SK-N-SH (cell line): Measurements from ENCODE around the gene B4GALT1. TPM values are rescaled to one million over a fixed set of nuclear protein-coding genes. Genes with fewer than 3 reads are reported as not detected.

Source experiments
- CTCF ChIA-PET: fragments of 300-600, 350-600 bp; formaldehyde crosslinking; extraction: SDS; loops from one replicate; lab custom pipeline; 2021; lab: Yijun Ruan, JAX
- POLR2A ChIA-PET: fragments of 350-600 bp; sonication (Branson Sonifier 250); formaldehyde crosslinking; extraction: SDS; loops from one replicate; lab custom pipeline; 2020; ENCODE audit warnings: antibody characterized with exemption, inconsistent platforms; lab: Yijun Ruan, JAX
- DNase-seq: peaks from one replicate; pipeline ENCODE4 v3.0.0; 2012
- H2AFZ ChIP-seq: fragments of 200-600 bp; sonication (generic); 2 replicates; pipeline ENCODE4 v1.8.1; 2016; ENCODE audit warnings: antibody characterized with exemption, mild to moderate bottlenecking, low read depth
- H3F3A ChIP-seq: fragments of 200-600 bp; sonication (generic); replicated peaks from 2 replicates; pipeline ENCODE3; 2016; ENCODE audit warnings: antibody characterized with exemption, mild to moderate bottlenecking; ENCODE audit not compliant: insufficient read depth
- H3K27ac ChIP-seq, 2 experiments: fragments of 200-500 bp in 1 of 2; fragments of 200-600 bp in 1 of 2; sonication (Bioruptor generic) in 1 of 2; sonication (generic), shearing (Covaris generic) in 1 of 2; 2 replicates each; pipeline versions ENCODE4 v1.5.1 to v1.6.1; 2014 to 2016; ENCODE audit warnings: low read depth in 2 of 2, inconsistent platforms in 1 of 2, low read length in 1 of 2, mild to moderate bottlenecking in 1 of 2, mixed read lengths in 1 of 2
- H3K27me3 ChIP-seq: fragments of 200-600 bp; sonication (generic), shearing (Covaris generic); 2 replicates; pipeline ENCODE4 v1.6.1; 2016; ENCODE audit warnings: mixed run types; ENCODE audit not compliant: insufficient read depth
- H3K36me3 ChIP-seq, 2 experiments: fragments of 200-500 bp in 1 of 2; fragments of 200-600 bp in 1 of 2; sonication (Bioruptor generic) in 1 of 2; sonication (generic) in 1 of 2; replicated peaks in 1 of 2; 2 replicates each; pipeline versions ENCODE3 to v1.5.1; 2014 to 2016; ENCODE audit warnings: low read length in 1 of 2, mild to moderate bottlenecking in 1 of 2; ENCODE audit not compliant: insufficient read depth in 2 of 2, control insufficient read depth in 1 of 2
- H3K4me1 ChIP-seq, 2 experiments: fragments of 200-500 bp in 1 of 2; fragments of 200-600 bp in 1 of 2; sonication (Bioruptor generic) in 1 of 2; sonication (generic), shearing (Covaris generic) in 1 of 2; 2 replicates each; pipeline versions ENCODE4 v1.5.1 to v1.6.1; 2014 to 2016; ENCODE audit warnings: low read depth in 1 of 2, low read length in 1 of 2, mixed run types in 1 of 2; ENCODE audit not compliant: insufficient read depth in 2 of 2, control insufficient read depth in 1 of 2
- H3K4me2 ChIP-seq: fragments of 200-600 bp; sonication (generic), shearing (Covaris generic); 2 replicates; pipeline ENCODE4 v1.6.1; 2017; ENCODE audit warnings: mixed run types
- H3K4me3 ChIP-seq, 2 experiments: fragments of 200-500 bp in 1 of 2; fragments of 200-600 bp in 1 of 2; sonication (Bioruptor generic) in 1 of 2; sonication (generic), shearing (Covaris generic) in 1 of 2; 2 replicates each; pipeline versions ENCODE4 v1.5.1 to v1.8.1; 2014 to 2016; ENCODE audit warnings: low read depth in 2 of 2, inconsistent platforms in 1 of 2, low read length in 1 of 2, mild to moderate bottlenecking in 1 of 2, mixed read lengths in 1 of 2, moderate library complexity in 1 of 2
- H3K79me2 ChIP-seq: fragments of 200-600 bp; sonication (generic); 2 replicates; pipeline ENCODE4 v1.8.1; 2017; ENCODE audit warnings: mild to moderate bottlenecking; ENCODE audit not compliant: insufficient read depth
- H3K9ac ChIP-seq: fragments of 200-600 bp; sonication (generic); 2 replicates; pipeline ENCODE4 v1.6.1; 2017; ENCODE audit warnings: mixed run types
- H3K9me2 ChIP-seq: fragments of 200-600 bp; sonication (generic); 2 replicates; pipeline ENCODE4 v1.6.1; 2017; ENCODE audit warnings: mixed run types
- H3K9me3 ChIP-seq: fragments of 200-600 bp; sonication (generic); 2 replicates; pipeline ENCODE4 v1.6.1; 2017; ENCODE audit warnings: mixed run types, mild to moderate bottlenecking, moderate library complexity
- H4K20me1 ChIP-seq: fragments of 200-600 bp; sonication (generic); 2 replicates; pipeline ENCODE4 v1.6.1; 2017; ENCODE audit warnings: mild to moderate bottlenecking, mixed run types; ENCODE audit not compliant: insufficient read depth
- CHD2 ChIP-seq: fragments of 150-350 bp; IDR thresholded peaks from 2 replicates; pipeline ENCODE4 v1.6.1; 2018; ENCODE audit warnings: low read length; ENCODE audit not compliant: partially characterized antibody
- ELF1 ChIP-seq: IDR thresholded peaks from 2 replicates; pipeline ENCODE4 v1.4.0; 2012
- FOSL2 ChIP-seq: IDR thresholded peaks from 2 replicates; pipeline ENCODE4 v1.4.0; 2012; ENCODE audit warnings: low read depth, mild to moderate bottlenecking, moderate library complexity, borderline replicate concordance
- FOXJ3 ChIP-seq: sonication (generic); formaldehyde crosslinking; IDR thresholded peaks from 2 replicates; pipeline ENCODE4 v1.5.1; 2020; ENCODE audit warnings: mild to moderate bottlenecking, missing genetic modification reagents
- FOXM1 ChIP-seq: IDR thresholded peaks from 2 replicates; pipeline ENCODE4 v1.4.0; 2012; ENCODE audit warnings: low read depth, mild to moderate bottlenecking
- GABPA ChIP-seq: IDR thresholded peaks from 2 replicates; pipeline ENCODE4 v1.4.0; 2012; ENCODE audit warnings: low read depth, mild to moderate bottlenecking
- JUND ChIP-seq: IDR thresholded peaks from 2 replicates; pipeline ENCODE4 v1.4.0; 2012
- NRF1 ChIP-seq: IDR thresholded peaks from 2 replicates; pipeline ENCODE4 v1.6.1; 2012; ENCODE audit warnings: low read depth, mild to moderate bottlenecking, low read length
- RXRA ChIP-seq: IDR thresholded peaks from 2 replicates; pipeline ENCODE4 v1.4.0; 2012; ENCODE audit warnings: low read depth, mild to moderate bottlenecking, borderline replicate concordance
- SIN3A ChIP-seq: IDR thresholded peaks from 2 replicates; pipeline ENCODE4 v1.6.1; 2012; ENCODE audit warnings: low read depth, mild to moderate bottlenecking, low read length, moderate library complexity, borderline replicate concordance
- TAF1 ChIP-seq: IDR thresholded peaks from 2 replicates; pipeline ENCODE4 v1.6.1; 2012; ENCODE audit warnings: low read depth, mild to moderate bottlenecking, low read length, moderate library complexity, borderline replicate concordance
- TEAD4 ChIP-seq: IDR thresholded peaks from 2 replicates; pipeline ENCODE4 v1.4.0; 2012; ENCODE audit warnings: mild to moderate bottlenecking, borderline replicate concordance; ENCODE audit not compliant: insufficient read depth
- WGBS: methylation state at CpG from one replicate; pipeline ENCODE4 v1.1.6; 2017; ENCODE audit warnings: low lambda C conversion rate; 5-methylcytosine and 5-hydroxymethylcytosine counted together
- polyA plus RNA-seq, 3 experiments: library from polyadenylated mRNA; depleted of rRNA; stranded (reverse); fragments of >200 nt; gene quantifications; 2 replicates each; pipeline ENCODE4 v1.2.3, GENCODE V29; 2012
- TF ChIP-seq, protein P1 (sequence below): IDR thresholded peaks from 2 replicates; pipeline ENCODE4 v1.4.0; 2012; ENCODE audit warnings: low read depth, borderline replicate concordance
- TF ChIP-seq, protein P2 (sequence below): fragments of 200-600 bp; sonication (generic); IDR thresholded peaks from 2 replicates; pipeline ENCODE4 v1.6.1; 2017; ENCODE audit warnings: antibody characterized with exemption, mild to moderate bottlenecking, moderate library complexity
- TF ChIP-seq, protein P3 (sequence below): IDR thresholded peaks from 2 replicates; pipeline ENCODE4 v1.4.0; 2012; ENCODE audit warnings: low read depth, borderline replicate concordance

The B4GALT1 gene
- polyA plus RNA-seq, 1 of the 3 experiments (the other 2 are of a cell fraction) = 36.2 TPM

GRCh38 chr9:33108472-33108871, 58.7 kb downstream of the B4GALT1 start:
- H3F3A ChIP-seq = peaks cover 16% of the 10 kb centered on the region
- no peak overlapping the region for H3K4me3 ChIP-seq
- H3K27ac ChIP-seq = no peak overlapping the region
- H3K4me1 ChIP-seq = peaks cover 17 to 25% of the 10 kb centered on the region in 2 experiments; a peak in 3 of 4 replicates
- 96% methylated on average over 3 of the region's 3 CpGs for WGBS
- DNase-seq = no peak
- H3K27me3 ChIP-seq = no peaks in the 10 kb centered on the region
- no peak for TF ChIP-seq JUND
- no peak for TF ChIP-seq GABPA
- TF ChIP-seq TEAD4 = no peak
- TF ChIP-seq FOXM1 = no peak
- TF ChIP-seq, protein P1, sequence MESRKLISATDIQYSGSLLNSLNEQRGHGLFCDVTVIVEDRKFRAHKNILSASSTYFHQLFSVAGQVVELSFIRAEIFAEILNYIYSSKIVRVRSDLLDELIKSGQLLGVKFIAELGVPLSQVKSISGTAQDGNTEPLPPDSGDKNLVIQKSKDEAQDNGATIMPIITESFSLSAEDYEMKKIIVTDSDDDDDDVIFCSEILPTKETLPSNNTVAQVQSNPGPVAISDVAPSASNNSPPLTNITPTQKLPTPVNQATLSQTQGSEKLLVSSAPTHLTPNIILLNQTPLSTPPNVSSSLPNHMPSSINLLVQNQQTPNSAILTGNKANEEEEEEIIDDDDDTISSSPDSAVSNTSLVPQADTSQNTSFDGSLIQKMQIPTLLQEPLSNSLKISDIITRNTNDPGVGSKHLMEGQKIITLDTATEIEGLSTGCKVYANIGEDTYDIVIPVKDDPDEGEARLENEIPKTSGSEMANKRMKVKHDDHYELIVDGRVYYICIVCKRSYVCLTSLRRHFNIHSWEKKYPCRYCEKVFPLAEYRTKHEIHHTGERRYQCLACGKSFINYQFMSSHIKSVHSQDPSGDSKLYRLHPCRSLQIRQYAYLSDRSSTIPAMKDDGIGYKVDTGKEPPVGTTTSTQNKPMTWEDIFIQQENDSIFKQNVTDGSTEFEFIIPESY = no peak
- TF ChIP-seq SIN3A = no peak
- no peak for TF ChIP-seq TAF1
- TF ChIP-seq FOSL2 = no peak
- H3K4me2 ChIP-seq = no peak overlapping the region
- ChIA-PET POLR2A (no interaction called here), CTCF (interaction anchor here (2.1 kb wide), 1 partner anchor 118 kb away, joined by 5 read pairs; no protein-coding TSS in a partner anchor)
- H3K9me3 ChIP-seq = no peaks in the 10 kb centered on the region
- no peaks in the 10 kb centered on the region for H4K20me1 ChIP-seq
- H3K36me3 ChIP-seq = peaks cover 6 to 18% of the 10 kb centered on the region in 2 experiments
- no peaks in the 10 kb centered on the region for H3K9me2 ChIP-seq
- no peak overlapping the region for H3K9ac ChIP-seq
- H2AFZ ChIP-seq = no peak overlapping the region
- H3K79me2 ChIP-seq = no peaks in the 10 kb centered on the region

- peak overlapping the region; percentile 51; the same call in 1 of the 2 replicates for H3K4me2 ChIP-seq
- DNase-seq = no peak
- ChIA-PET CTCF (interaction anchor here (2.1 kb wide), 1 partner anchor 119 kb away, joined by 5 read pairs; no protein-coding TSS in a partner anchor), POLR2A (no interaction called here)
- H3K79me2 ChIP-seq = no peaks in the 10 kb centered on the region
- H3K27ac ChIP-seq = peak overlapping the region; percentile 75 to 84
- no peak overlapping the region for H2AFZ ChIP-seq
- no peaks in the 10 kb centered on the region for H3K27me3 ChIP-seq
- H3K9me3 ChIP-seq = no peaks in the 10 kb centered on the region
- no peaks in the 10 kb centered on the region for H3K9me2 ChIP-seq
- peaks cover 16% of the 10 kb centered on the region for H3F3A ChIP-seq
- TF ChIP-seq TAF1 = no peak
- TF ChIP-seq CHD2 = no peak
- no peak for TF ChIP-seq SIN3A
- no peak for TF ChIP-seq NRF1
- TF ChIP-seq, protein P2, sequence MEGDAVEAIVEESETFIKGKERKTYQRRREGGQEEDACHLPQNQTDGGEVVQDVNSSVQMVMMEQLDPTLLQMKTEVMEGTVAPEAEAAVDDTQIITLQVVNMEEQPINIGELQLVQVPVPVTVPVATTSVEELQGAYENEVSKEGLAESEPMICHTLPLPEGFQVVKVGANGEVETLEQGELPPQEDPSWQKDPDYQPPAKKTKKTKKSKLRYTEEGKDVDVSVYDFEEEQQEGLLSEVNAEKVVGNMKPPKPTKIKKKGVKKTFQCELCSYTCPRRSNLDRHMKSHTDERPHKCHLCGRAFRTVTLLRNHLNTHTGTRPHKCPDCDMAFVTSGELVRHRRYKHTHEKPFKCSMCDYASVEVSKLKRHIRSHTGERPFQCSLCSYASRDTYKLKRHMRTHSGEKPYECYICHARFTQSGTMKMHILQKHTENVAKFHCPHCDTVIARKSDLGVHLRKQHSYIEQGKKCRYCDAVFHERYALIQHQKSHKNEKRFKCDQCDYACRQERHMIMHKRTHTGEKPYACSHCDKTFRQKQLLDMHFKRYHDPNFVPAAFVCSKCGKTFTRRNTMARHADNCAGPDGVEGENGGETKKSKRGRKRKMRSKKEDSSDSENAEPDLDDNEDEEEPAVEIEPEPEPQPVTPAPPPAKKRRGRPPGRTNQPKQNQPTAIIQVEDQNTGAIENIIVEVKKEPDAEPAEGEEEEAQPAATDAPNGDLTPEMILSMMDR = no peak
- TF ChIP-seq FOXJ3 (CRISPR knock-in tag) = no peak
- no peak for TF ChIP-seq TEAD4
- no peak for TF ChIP-seq RXRA
- no peak for TF ChIP-seq ELF1
- TF ChIP-seq, protein P3, sequence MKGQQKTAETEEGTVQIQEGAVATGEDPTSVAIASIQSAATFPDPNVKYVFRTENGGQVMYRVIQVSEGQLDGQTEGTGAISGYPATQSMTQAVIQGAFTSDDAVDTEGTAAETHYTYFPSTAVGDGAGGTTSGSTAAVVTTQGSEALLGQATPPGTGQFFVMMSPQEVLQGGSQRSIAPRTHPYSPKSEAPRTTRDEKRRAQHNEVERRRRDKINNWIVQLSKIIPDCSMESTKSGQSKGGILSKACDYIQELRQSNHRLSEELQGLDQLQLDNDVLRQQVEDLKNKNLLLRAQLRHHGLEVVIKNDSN = no peak
- WGBS = 76% methylated on average over 5 of the region's 5 CpGs
- H3K36me3 ChIP-seq = peaks cover 6 to 11% of the 10 kb centered on the region in 2 experiments
- H3K9ac ChIP-seq = peak overlapping the region; percentile 18; the same call in 1 of the 2 replicates
- no peak overlapping the region for H3K4me3 ChIP-seq
- no peaks in the 10 kb centered on the region for H4K20me1 ChIP-seq
- H3K4me1 ChIP-seq = peaks cover 17 to 25% of the 10 kb centered on the region in 2 experiments; a peak in 3 of 4 replicates
Measured at GRCh38 chr9:33107762-33108161, 59.4 kb downstream of the B4GALT1 start.
